ENCODE measurements around the gene OR4N2.
"Not testable (repeated sequence)": the region's sequence is repeated elsewhere in the genome, so short reads cannot be mapped to it uniquely, and the experiment has no call there.

DNA sequence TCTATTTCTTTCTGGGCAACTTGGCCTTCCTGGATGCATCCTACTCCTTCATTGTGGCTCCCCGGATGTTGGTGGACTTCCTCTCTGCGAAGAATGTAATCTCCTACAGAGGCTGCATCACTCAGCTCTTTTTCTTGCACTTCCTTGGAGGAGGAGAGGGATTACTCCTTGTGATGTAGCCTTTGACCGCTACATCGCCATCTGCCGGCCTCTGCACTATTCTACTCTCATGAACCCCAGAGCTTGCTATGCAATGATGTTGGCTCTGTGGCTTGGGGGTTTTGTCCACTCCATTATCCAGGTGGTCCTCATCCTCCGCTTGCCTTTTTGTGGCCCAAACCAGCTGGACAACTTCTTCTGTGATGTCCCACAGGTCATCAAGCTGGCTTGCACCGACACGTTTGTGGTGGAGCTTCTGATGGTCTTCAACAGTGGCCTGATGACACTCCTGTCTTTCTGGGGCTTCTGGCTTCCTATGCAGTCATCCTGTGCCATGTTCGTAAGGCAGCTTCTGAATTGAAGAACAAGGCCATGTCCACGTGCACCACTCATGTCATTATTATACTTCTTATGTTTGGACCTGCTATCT is 7.0 kb upstream of the OR4N2 start:
- not testable (repeated sequence) for TF ChIP-seq POLR2A (IDR thresholded peaks at IDR 0.05; ENCODE audit: low read depth, low read length); POLR2AphosphoS5 (IDR thresholded peaks at IDR 0.05; ENCODE audit: low read depth, low read length); TAF1 (IDR thresholded peaks at IDR 0.05; ENCODE audit: borderline replicate concordance, low read depth, low read length)
